ENCODE measurements around the gene ITGAD. TPM values are rescaled to one million over a fixed set of nuclear protein-coding genes. Genes with fewer than 3 reads are reported as not detected.

The ITGAD gene
- total and polyA plus RNA-seq, 2 of the 13 experiments (the other 11 are each of a cell fraction or from before 2014, with no cell fraction given): not detected

DNA sequence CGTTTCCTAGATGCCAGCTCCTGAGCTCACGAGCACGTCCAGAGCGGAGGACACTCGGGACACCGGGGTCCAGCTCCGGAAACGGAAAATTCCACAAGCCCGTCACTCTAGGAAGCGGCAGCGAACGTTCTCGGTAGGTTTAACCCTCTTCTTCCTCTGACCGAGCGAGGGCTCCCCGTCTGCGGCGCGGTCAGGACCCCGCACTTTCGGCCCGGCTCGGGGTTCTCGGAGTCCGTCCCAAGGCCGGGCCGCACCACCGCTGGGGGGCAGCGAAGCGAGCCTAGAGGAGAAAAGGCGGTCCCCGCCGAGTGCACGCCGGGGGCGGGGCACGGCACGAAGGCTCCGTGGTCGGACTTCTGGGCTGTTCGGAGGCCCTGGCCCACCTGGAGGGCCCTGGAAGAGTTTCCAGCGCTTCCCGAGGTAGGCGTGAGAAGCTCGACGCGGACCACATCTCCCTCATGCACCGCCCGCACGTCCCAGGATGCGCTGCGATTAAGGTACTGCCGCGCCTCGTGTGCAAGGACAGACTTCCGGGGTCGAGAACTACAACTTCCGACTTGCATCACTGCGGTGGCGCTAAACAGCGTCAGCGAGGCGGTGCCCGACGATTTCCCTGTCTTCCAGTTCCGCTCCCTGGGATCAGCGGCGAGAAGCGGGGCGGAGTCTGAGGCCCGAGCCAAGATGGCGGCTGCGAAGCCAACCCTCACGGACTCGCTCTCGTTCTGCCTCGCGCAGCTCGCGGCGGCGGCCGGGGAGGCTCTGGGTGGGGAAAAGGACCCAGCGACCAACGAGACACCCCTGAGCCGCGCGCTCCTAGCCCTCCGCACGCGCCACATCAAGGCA is 65.9 kb downstream of the ITGAD start, which contains the start of gene ARMC5 (continued):
- TF ChIP-seq THAP11 (CRISPR knock-in tag; IDR thresholded peaks at IDR 0.05) (peak; percentile 99), CBX5 (CRISPR knock-in tag; IDR thresholded peaks at IDR 0.05; ENCODE audit: borderline replicate concordance) (peak; percentile 80; the same call in 1 of the 2 replicates), SIX4 (CRISPR knock-in tag; IDR thresholded peaks at IDR 0.05) (peak; percentile 44; the same call in 1 of the 2 replicates), ZNF564 (CRISPR knock-in tag; IDR thresholded peaks at IDR 0.05) (peak; percentile 79), DR1 (CRISPR knock-in tag; IDR thresholded peaks at IDR 0.05) (peak; percentile 87), ZNF616 (CRISPR knock-in tag; IDR thresholded peaks at IDR 0.05; ENCODE audit: low read depth) (peak; percentile 71; the same call in 1 of the 2 replicates), ATF1 (CRISPR knock-in tag; IDR thresholded peaks at IDR 0.05) (peak; percentile 95), ZFP36L2 (CRISPR knock-in tag; IDR thresholded peaks at IDR 0.05) (peak; percentile 83; the same call in 1 of the 2 replicates), SRF (IDR thresholded peaks at IDR 0.05; ENCODE audit: low read depth, low read length) (no peak), U2AF1 (optimal IDR thresholded peaks at IDR 0.05; ENCODE audit: low read depth, low read length) (peak; percentile 88), FOSL1 (CRISPR knock-in tag; IDR thresholded peaks at IDR 0.05; ENCODE audit: borderline replicate concordance) (no peak), ZNF788 (CRISPR knock-in tag; IDR thresholded peaks at IDR 0.05; ENCODE audit: borderline replicate concordance) (peak; percentile 16; the same call in 1 of the 2 replicates), ZBTB7A (CRISPR knock-in tag; IDR thresholded peaks at IDR 0.05) (no peak), ZNF460 (CRISPR knock-in tag; IDR thresholded peaks at IDR 0.05; ENCODE audit: borderline replicate concordance) (no peak), AHR (CRISPR knock-in tag; IDR thresholded peaks at IDR 0.05) (peak; percentile 89), SETDB1 (CRISPR knock-in tag; IDR thresholded peaks at IDR 0.05; ENCODE audit: borderline replicate concordance) (no peak), CREM (IDR thresholded peaks at IDR 0.05) (peak; percentile 98), CREM (CRISPR knock-in tag; IDR thresholded peaks at IDR 0.05) (peak; percentile 73; the same call in 1 of the 2 replicates)
- TF ChIP-seq, protein P1, sequence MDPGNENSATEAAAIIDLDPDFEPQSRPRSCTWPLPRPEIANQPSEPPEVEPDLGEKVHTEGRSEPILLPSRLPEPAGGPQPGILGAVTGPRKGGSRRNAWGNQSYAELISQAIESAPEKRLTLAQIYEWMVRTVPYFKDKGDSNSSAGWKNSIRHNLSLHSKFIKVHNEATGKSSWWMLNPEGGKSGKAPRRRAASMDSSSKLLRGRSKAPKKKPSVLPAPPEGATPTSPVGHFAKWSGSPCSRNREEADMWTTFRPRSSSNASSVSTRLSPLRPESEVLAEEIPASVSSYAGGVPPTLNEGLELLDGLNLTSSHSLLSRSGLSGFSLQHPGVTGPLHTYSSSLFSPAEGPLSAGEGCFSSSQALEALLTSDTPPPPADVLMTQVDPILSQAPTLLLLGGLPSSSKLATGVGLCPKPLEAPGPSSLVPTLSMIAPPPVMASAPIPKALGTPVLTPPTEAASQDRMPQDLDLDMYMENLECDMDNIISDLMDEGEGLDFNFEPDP (CRISPR knock-in tag; conservative IDR thresholded peaks at IDR 0.05): 0 out of 2 replicates have a peak, but pooled peaks have one; percentile 74
- TF ChIP-seq, protein P2, sequence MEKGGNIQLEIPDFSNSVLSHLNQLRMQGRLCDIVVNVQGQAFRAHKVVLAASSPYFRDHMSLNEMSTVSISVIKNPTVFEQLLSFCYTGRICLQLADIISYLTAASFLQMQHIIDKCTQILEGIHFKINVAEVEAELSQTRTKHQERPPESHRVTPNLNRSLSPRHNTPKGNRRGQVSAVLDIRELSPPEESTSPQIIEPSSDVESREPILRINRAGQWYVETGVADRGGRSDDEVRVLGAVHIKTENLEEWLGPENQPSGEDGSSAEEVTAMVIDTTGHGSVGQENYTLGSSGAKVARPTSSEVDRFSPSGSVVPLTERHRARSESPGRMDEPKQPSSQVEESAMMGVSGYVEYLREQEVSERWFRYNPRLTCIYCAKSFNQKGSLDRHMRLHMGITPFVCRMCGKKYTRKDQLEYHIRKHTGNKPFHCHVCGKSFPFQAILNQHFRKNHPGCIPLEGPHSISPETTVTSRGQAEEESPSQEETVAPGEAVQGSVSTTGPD (CRISPR knock-in tag; IDR thresholded peaks at IDR 0.05): no peak
- TF ChIP-seq, protein P3, sequence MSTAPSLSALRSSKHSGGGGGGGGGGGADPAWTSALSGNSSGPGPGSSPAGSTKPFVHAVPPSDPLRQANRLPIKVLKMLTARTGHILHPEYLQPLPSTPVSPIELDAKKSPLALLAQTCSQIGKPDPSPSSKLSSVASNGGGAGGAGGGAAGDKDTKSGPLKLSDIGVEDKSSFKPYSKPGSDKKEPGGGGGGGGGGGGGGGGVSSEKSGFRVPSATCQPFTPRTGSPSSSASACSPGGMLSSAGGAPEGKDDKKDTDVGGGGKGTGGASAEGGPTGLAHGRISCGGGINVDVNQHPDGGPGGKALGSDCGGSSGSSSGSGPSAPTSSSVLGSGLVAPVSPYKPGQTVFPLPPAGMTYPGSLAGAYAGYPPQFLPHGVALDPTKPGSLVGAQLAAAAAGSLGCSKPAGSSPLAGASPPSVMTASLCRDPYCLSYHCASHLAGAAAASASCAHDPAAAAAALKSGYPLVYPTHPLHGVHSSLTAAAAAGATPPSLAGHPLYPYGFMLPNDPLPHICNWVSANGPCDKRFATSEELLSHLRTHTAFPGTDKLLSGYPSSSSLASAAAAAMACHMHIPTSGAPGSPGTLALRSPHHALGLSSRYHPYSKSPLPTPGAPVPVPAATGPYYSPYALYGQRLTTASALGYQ (CRISPR knock-in tag; IDR thresholded peaks at IDR 0.05): peak; percentile 89
- TF ChIP-seq, protein P4, sequence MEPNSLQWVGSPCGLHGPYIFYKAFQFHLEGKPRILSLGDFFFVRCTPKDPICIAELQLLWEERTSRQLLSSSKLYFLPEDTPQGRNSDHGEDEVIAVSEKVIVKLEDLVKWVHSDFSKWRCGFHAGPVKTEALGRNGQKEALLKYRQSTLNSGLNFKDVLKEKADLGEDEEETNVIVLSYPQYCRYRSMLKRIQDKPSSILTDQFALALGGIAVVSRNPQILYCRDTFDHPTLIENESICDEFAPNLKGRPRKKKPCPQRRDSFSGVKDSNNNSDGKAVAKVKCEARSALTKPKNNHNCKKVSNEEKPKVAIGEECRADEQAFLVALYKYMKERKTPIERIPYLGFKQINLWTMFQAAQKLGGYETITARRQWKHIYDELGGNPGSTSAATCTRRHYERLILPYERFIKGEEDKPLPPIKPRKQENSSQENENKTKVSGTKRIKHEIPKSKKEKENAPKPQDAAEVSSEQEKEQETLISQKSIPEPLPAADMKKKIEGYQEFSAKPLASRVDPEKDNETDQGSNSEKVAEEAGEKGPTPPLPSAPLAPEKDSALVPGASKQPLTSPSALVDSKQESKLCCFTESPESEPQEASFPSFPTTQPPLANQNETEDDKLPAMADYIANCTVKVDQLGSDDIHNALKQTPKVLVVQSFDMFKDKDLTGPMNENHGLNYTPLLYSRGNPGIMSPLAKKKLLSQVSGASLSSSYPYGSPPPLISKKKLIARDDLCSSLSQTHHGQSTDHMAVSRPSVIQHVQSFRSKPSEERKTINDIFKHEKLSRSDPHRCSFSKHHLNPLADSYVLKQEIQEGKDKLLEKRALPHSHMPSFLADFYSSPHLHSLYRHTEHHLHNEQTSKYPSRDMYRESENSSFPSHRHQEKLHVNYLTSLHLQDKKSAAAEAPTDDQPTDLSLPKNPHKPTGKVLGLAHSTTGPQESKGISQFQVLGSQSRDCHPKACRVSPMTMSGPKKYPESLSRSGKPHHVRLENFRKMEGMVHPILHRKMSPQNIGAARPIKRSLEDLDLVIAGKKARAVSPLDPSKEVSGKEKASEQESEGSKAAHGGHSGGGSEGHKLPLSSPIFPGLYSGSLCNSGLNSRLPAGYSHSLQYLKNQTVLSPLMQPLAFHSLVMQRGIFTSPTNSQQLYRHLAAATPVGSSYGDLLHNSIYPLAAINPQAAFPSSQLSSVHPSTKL (CRISPR knock-in tag; IDR thresholded peaks at IDR 0.05): no peak

All from HepG2 (cell line).